ENCODE data around the gene RASSF7.

DNA sequence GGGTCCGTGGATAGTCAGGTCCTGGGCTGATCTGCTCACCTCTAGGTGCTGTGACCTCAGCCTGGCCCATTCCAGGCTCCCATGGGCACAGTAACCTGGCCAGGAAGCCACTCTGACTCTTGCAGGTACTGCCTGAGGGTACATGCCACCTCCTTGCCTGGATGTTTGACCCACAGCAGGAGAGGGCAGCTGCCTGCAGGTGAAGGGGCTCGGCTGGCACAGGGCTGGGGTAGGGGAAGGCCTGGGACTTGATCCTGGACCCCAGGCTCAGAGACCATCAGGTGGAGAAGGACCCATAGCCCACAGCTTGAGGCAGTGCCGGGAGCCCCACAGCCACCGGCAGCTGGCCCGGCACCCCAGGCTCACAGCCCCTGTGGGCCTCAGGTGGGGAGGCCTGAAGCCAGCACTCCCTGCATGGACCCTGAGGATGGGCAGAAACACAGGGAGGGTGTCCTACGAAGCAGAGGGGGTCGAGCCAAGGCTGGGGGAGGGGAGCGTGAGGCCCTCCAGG is 20.7 kb upstream of the RASSF7 start:
- no peak for TF ChIP-seq CTCF (IDR thresholded peaks at IDR 0.05; ENCODE audit: low read length)
- no peak for TF ChIP-seq EZH2 (IDR thresholded peaks at IDR 0.05; ENCODE audit: borderline replicate concordance, low read length)
